HG03064 (cell line): Measurements from ENCODE around the gene CCDC57.
"Not testable (repeated sequence)": the region's sequence is repeated elsewhere in the genome, so short reads cannot be mapped to it uniquely, and the experiment has no call there.

Experiments used
- ATAC-seq: cut with Tn5 transposase; IDR thresholded peaks from one replicate; pipeline ENCODE4 v1.9.1; 2021; ENCODE audit warnings: low read depth; ENCODE audit not compliant: unreplicated experiment

CCDC57 gene

GRCh38 chr17:82225368-82226029, 12.9 kb upstream of the CCDC57 start:
- ATAC-seq, result no peak

DNA sequence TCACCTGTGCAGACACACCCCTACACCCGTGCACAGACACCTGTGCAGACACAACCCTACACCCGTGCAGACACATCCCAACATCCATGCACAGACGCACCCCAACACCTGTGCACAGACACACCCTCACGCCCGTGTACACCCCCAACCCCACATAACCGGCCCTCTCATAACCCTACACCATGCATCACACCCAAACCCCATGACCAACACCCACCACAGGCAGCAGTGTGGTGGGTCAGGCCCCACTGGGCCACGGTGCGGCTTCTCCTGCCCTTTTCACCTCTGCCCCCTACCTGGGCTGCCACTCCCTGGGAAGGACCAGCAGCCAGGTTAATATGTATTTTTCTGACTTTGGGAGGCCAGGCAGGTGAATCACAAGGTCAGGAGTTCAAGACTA, 12.0 kb upstream of the CCDC57 start:
- ATAC-seq, result no peak

GRCh38 chr17:82223517-82223916, 10.9 kb upstream of the CCDC57 start:
- ATAC-seq, result no peak

DNA sequence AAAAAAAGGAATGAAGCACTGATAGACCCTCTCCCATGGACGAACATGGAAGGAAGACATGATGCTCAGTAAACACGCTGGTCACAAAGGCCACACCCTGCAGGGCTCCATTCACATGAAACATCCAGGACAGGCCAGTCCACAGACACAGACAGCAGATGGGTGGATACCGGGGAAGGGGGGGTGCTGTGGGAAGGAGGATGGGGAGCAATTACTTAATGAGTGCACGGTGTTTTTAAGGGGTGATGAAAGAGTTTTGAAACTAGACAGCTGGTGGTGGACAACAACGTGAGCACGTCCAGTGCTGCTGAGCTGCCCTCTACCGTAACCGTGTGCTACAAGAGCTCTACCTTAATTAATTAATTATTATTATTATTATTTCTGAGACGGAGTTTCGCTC, 10.2 kb upstream of the CCDC57 start:
- ATAC-seq, result no peak

- ATAC-seq, result no peak
These were observed 8.8 kb upstream of the CCDC57 start for GRCh38 chr17:82221341-82221902.

DNA sequence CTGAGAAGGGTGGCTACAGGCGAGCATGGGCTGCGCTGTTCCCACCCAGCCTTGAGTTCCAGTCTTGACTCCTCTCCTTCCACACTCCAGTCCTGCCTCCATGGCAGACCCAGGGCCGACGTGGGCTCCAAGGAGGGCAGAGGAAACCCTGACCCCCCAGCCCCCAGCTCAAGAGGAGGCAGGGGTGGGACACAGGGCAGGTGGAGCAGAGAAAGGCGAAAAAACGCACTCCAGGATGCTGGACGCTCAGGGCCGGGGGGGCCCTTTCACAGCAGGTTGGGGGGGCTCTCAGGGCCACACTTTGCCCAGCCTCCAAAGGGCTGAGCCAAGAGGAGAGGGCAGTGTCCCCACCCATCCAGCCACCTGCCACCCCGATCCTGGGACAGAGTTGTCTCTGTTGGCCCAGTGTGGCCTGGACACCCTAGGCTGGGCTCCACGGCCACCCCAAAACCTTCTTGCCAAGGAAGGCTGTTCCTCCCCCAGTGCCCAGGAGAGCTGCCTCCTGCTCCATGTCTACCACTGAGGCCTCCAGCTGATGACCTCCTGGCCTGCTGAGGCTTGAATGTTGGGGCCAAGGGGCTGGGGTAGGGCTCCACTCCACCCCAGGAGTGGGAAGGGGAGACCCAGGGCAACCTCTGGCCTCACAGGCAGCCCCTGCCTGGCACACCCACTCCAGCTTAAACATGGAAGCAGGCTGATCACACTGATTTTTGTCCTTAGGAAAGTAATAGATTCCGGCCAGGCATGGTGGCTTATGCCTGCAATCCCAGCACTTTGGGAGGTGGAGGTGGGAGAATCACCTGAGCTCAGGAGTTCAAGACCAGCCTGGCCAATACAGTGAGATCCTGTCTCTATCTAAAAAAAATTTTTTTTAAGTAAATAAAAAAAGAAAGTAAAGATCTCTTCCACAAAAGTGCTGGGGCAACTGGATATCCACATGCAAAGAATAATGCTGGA, 7.4 kb upstream of the CCDC57 start:
- ATAC-seq, result no peak

DNA sequence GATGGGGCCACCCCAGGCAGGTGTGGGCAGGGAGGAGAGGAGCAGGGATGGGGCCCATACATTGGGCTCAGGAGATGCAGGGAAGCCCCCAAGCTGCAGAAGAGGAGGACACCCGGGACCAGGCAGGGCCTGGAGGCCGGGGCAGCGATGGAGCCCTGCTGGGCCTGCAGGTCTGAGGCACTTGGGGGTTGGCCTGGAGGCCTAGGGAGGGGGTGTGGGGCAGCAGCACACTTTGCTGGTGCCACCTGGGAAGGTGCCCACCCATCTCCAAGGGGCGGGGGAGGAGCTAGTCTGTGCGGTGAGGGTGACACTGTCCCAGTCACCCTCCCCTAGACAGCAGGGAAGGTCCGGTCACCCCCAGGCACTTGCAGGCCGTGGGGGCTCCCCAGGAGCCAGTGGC, 6.4 kb upstream of the CCDC57 start:
- no peak for ATAC-seq

DNA sequence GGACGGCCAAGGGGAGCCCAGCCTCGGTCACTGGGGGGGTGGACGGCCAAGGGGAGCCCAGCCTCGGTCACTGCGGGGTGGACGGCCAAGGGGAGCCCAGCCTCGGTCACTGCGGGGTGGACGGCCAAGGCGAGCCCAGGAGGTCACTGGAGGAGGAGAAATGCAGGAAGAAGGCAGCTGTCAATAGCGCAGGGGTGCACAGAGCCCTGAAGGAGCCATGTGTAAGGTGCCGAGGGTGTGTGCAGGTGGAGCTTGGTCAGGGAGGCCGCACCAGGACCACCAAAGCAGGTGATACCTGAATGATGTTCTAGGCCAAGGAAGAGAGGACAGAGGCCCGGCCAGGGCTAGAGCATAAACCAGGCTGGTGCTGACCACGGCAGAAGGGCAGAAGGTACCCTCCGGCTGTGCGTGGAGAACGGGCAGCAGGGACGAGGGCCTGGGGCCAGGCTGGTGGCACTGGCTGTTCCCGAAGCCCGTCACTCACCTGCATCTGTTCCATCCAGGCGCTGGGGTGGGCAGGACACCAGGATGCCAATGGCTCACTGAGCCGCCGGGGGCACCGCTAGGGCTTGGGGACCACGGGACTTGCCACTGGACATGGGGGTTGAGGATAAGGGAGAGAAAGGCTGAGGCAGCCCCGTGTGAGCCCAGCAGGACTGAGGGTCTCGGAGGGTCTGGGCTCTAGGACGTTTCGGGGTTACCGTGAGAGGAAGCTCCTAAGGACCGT, 5.9 kb upstream of the CCDC57 start:
- no peak for ATAC-seq

- ATAC-seq, result no peak
These were observed 5.0 kb upstream of the CCDC57 start for GRCh38 chr17:82217530-82218204.

DNA sequence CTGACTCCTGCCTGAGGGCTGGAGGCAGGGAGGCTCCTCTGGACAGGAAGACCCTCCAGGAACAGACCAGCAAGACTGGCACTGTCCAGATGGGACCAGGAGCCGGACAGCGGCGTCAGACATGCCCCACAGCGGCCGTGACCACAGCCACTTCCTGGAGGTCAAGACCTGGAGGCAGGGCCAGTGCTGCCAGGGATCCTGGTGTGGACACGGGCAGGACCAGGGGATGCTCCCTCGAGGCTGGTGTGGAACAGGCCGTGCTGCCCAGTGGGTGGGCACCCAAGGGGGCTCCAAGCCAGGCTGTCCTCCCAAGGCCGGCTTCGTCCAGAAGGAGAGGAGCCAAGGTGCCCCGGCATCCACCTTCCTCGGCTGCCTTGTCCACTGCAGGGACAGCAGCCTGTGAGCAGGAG, 4.5 kb upstream of the CCDC57 start:
- no peak for ATAC-seq

- ATAC-seq, result peak; percentile 48
These were observed 3.9 kb upstream of the CCDC57 start for GRCh38 chr17:82216301-82217119.

- no peak for ATAC-seq
These were observed 3.3 kb upstream of the CCDC57 start for GRCh38 chr17:82215972-82216300.

DNA sequence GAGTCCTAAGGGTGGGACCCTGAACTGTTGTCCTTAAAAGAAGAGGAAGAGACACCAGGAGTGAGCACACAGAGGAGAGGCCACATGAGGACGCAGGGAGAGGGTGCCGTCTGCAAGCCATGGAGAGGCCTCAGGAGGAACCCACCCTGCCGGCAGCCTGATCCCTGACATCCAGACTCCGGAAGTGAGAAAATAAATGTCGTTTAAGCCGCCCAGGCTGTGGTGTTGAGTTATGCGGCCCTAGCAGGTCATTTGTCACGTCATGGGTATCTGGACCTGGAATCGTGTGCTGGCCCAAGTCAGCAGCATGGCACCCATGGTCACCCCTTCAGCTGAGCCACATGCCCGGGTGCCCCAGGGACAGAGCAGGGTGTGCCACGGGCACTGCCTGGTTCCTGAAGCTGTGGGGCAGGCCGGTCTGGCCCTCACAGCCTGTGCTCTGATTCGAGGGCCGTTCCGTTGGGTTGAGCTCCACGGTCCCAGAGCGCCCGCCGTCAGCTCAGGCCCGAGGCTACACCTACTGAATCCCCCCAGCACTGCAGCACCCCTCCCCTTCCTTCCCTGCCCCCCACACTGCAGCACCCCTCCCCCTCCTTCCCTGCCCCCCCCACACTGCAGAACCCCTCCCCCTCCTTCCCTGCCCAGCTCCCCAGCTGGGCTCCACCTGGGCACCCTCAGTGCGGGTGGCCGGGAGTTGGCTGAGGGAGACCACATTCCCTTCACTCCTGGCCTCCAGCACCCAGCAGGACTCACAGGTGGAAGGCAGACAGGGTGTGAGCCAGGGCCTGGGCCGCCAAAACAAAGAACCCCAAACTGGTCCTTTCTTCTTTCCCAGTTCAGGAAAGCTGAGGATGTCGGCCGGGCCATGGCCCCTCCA, 2.7 kb upstream of the CCDC57 start:
- no peak for ATAC-seq

GRCh38 chr17:82214012-82214628, 1.5 kb upstream of the CCDC57 start:
- ATAC-seq, result no peak

GRCh38 chr17:82213251-82214011, 789 bp upstream of the CCDC57 start:
- no peak for ATAC-seq

GRCh38 chr17:82210655-82211054, 2.0 kb downstream of the CCDC57 start:
- not testable (repeated sequence) for ATAC-seq

GRCh38 chr17:82205720-82206508, 6.7 kb downstream of the CCDC57 start:
- ATAC-seq, result no peak
